SJCRH30 (cell line): Measurements from ENCODE around the gene C11orf68. TPM values are rescaled to one million over a fixed set of nuclear protein-coding genes. Genes with fewer than 3 reads are reported as not detected.
"Not testable (repeated sequence)": the region's sequence is repeated elsewhere in the genome, so short reads cannot be mapped to it uniquely, and the experiment has no call there.

Experiments
- DNase-seq, 2 experiments: peaks; one replicate each; pipeline ENCODE4 v3.0.0-alpha.2; 2015 to 2020
- H3K27ac ChIP-seq: fragments of 250-450 bp; sonication (Bioruptor Pico); 2 replicates; pipeline ENCODE4 v1.5.1; 2020; ENCODE audit warnings: mild to moderate bottlenecking, moderate library complexity
- H3K27me3 ChIP-seq: fragments of 250-450 bp; sonication (Bioruptor Pico); 2 replicates; pipeline ENCODE4 v1.5.1; 2020; ENCODE audit warnings: mild to moderate bottlenecking, moderate library complexity
- H3K36me3 ChIP-seq: fragments of 250-450 bp; sonication (Bioruptor Pico); 2 replicates; pipeline ENCODE4 v1.5.1; 2020; ENCODE audit warnings: mild to moderate bottlenecking, moderate library complexity
- H3K4me1 ChIP-seq: fragments of 250-450 bp; sonication (Bioruptor Pico); 2 replicates; pipeline ENCODE4 v1.5.1; 2020; ENCODE audit warnings: mild to moderate bottlenecking, moderate library complexity
- H3K4me3 ChIP-seq: fragments of 250-450 bp; sonication (Bioruptor Pico); 2 replicates; pipeline ENCODE4 v1.5.1; 2020; ENCODE audit warnings: mild to moderate bottlenecking, moderate library complexity
- H3K9me3 ChIP-seq: fragments of 250-450 bp; sonication (Bioruptor Pico); replicated peaks from 2 replicates; pipeline ENCODE4 v1.5.1; 2020; ENCODE audit warnings: mild to moderate bottlenecking, moderate library complexity
- total RNA-seq: library from RNA; depleted of rRNA; stranded (reverse); fragments of >200 nt; shearing (Covaris generic); gene quantifications from 2 replicates; pipeline ENCODE4 v1.2.3, GENCODE V29; 2014; rRNA removed

C11orf68 gene
- 9.2 and 10.3 TPM in 2 replicates for total RNA-seq

- Histone ChIP-seq H3K27me3 (no peaks in the 10 kb centered on the region), H3K4me3 (peak within 1 kb of the TSS; percentile 87), H3K27ac (peak within 1 kb of the TSS; percentile 70), H3K9me3 (no peaks in the 10 kb centered on the region), H3K4me1 (peaks cover 33% of the 10 kb centered on the region), H3K36me3 (no peaks in the 10 kb centered on the region)
- DNase-seq = peak; percentile 51 to 52
These were observed at the start of gene C11orf68 for GRCh38 chr11:65918211-65919140. Gene C11orf68, minus strand, starts transcription at chr11:65919062. Its CDS starts 31 bp downstream, at chr11:65919031.

GRCh38 chr11:65967329-65967934 lies 48.6 kb upstream of the C11orf68 start:
- Histone ChIP-seq H3K9me3 (no peaks in the 10 kb centered on the region), H3K27ac (no peak overlapping the region), H3K36me3 (peaks cover 51% of the 10 kb centered on the region), H3K4me3 (no peak overlapping the region), H3K4me1 (peaks cover 4% of the 10 kb centered on the region), H3K27me3 (no peaks in the 10 kb centered on the region)
- no peak for DNase-seq

GRCh38 chr11:65965986-65966762 lies 47.3 kb upstream of the C11orf68 start:
- Histone ChIP-seq H3K27me3 (no peaks in the 10 kb centered on the region), H3K27ac (no peak overlapping the region), H3K36me3 (peaks cover 51% of the 10 kb centered on the region), H3K9me3 (no peaks in the 10 kb centered on the region), H3K4me1 (peaks cover 6% of the 10 kb centered on the region), H3K4me3 (no peak overlapping the region)
- DNase-seq = no peak

- Histone ChIP-seq H3K4me3 (no peak overlapping the region), H3K27me3 (no peaks in the 10 kb centered on the region), H3K9me3 (no peaks in the 10 kb centered on the region), H3K27ac (no peak overlapping the region), H3K36me3 (peaks cover 51% of the 10 kb centered on the region), H3K4me1 (peaks cover 6% of the 10 kb centered on the region)
- DNase-seq = no peak
These were observed 46.0 kb upstream of the C11orf68 start for GRCh38 chr11:65964906-65965305.

- Histone ChIP-seq H3K9me3 (no peaks in the 10 kb centered on the region), H3K36me3 (peaks cover 30% of the 10 kb centered on the region), H3K4me1 (peaks cover 6% of the 10 kb centered on the region), H3K27me3 (no peaks in the 10 kb centered on the region), H3K27ac (no peak overlapping the region), H3K4me3 (peak overlapping the region; percentile 99)
- no peak for DNase-seq
These were observed 43.3 kb upstream of the C11orf68 start for GRCh38 chr11:65962141-65962564.

GRCh38 chr11:65961267-65962140 lies 42.6 kb upstream of the C11orf68 start, which contains the start of gene SART1:
Gene SART1, plus strand, starts transcription at chr11:65961734. Its CDS starts 47 bp downstream, at chr11:65961781.
- peaks cover 6% of the 10 kb centered on the region for H3K4me1 ChIP-seq
- peaks cover 23% of the 10 kb centered on the region for H3K36me3 ChIP-seq
- peak; percentile 99 for DNase-seq
- H3K27me3 ChIP-seq = no peaks in the 10 kb centered on the region
- H3K4me3 ChIP-seq = peak within 1 kb of the TSS; percentile 99
- peak within 1 kb of the TSS; percentile 88 for H3K27ac ChIP-seq
- no peaks in the 10 kb centered on the region for H3K9me3 ChIP-seq

GRCh38 chr11:65960824-65961266 lies 42.0 kb upstream of the C11orf68 start:
- H3K4me1 ChIP-seq = peaks cover 6% of the 10 kb centered on the region
- peaks cover 17% of the 10 kb centered on the region for H3K36me3 ChIP-seq
- H3K4me3 ChIP-seq = peak overlapping the region; percentile 99
- no peak for DNase-seq
- no peaks in the 10 kb centered on the region for H3K9me3 ChIP-seq
- peak overlapping the region; percentile 88 for H3K27ac ChIP-seq
- H3K27me3 ChIP-seq = no peaks in the 10 kb centered on the region

- Histone ChIP-seq H3K4me3 (no peak overlapping the region), H3K36me3 (0 out of 2 replicates have a peak, but pooled peaks cover 2% of the 10 kb centered on the region), H3K27ac (no peak overlapping the region), H3K4me1 (peaks cover 6% of the 10 kb centered on the region), H3K9me3 (no peaks in the 10 kb centered on the region), H3K27me3 (peaks cover 7% of the 10 kb centered on the region)
- no peak for DNase-seq
These were observed 40.0 kb upstream of the C11orf68 start for GRCh38 chr11:65958774-65959420.

- Histone ChIP-seq H3K4me1 (peaks cover 6% of the 10 kb centered on the region), H3K27me3 (peaks cover 13% of the 10 kb centered on the region), H3K4me3 (no peak overlapping the region), H3K36me3 (0 out of 2 replicates have a peak, but pooled peaks cover 2% of the 10 kb centered on the region), H3K27ac (no peak overlapping the region), H3K9me3 (no peaks in the 10 kb centered on the region)
- no peak for DNase-seq
These were observed 39.4 kb upstream of the C11orf68 start for GRCh38 chr11:65958291-65958690.

- no peaks in the 10 kb centered on the region for H3K36me3 ChIP-seq
- no peaks in the 10 kb centered on the region for H3K9me3 ChIP-seq
- DNase-seq = no peak
- no peaks in the 10 kb centered on the region for H3K4me1 ChIP-seq
- H3K27me3 ChIP-seq = peaks cover 24% of the 10 kb centered on the region
- H3K27ac ChIP-seq = no peak overlapping the region
- no peak overlapping the region for H3K4me3 ChIP-seq
These were observed 35.9 kb upstream of the C11orf68 start for GRCh38 chr11:65954771-65955170.

- Histone ChIP-seq H3K4me3 (no peak overlapping the region), H3K27ac (no peak overlapping the region), H3K4me1 (no peaks in the 10 kb centered on the region), H3K9me3 (no peaks in the 10 kb centered on the region), H3K27me3 (peaks cover 24% of the 10 kb centered on the region), H3K36me3 (no peaks in the 10 kb centered on the region)
- DNase-seq = peak; percentile 36 to 48
These were observed 34.6 kb upstream of the C11orf68 start for GRCh38 chr11:65953471-65953870.

- H3K27me3 ChIP-seq = peaks cover 35% of the 10 kb centered on the region
- no peak overlapping the region for H3K4me3 ChIP-seq
- H3K4me1 ChIP-seq = no peaks in the 10 kb centered on the region
- no peaks in the 10 kb centered on the region for H3K9me3 ChIP-seq
- H3K36me3 ChIP-seq = no peaks in the 10 kb centered on the region
- DNase-seq = no peak
- no peak overlapping the region for H3K27ac ChIP-seq
These were observed 33.2 kb upstream of the C11orf68 start for GRCh38 chr11:65952052-65952521.

- H3K27me3 ChIP-seq = peaks cover 40% of the 10 kb centered on the region
- H3K4me1 ChIP-seq, H3K9me3 ChIP-seq, DNase-seq, H3K27ac ChIP-seq, H3K4me3 ChIP-seq, H3K36me3 ChIP-seq: not testable (repeated sequence)
These were observed 32.8 kb upstream of the C11orf68 start for GRCh38 chr11:65951641-65952040.
